HG02852 (cell line): Measurements from ENCODE around the gene SUMO4.

Experiments
- ATAC-seq: cut with Tn5 transposase; IDR thresholded peaks from one replicate; pipeline ENCODE4 v1.9.1; 2021; ENCODE audit warnings: mild to moderate bottlenecking, moderate library complexity; ENCODE audit not compliant: unreplicated experiment

The SUMO4 gene

DNA sequence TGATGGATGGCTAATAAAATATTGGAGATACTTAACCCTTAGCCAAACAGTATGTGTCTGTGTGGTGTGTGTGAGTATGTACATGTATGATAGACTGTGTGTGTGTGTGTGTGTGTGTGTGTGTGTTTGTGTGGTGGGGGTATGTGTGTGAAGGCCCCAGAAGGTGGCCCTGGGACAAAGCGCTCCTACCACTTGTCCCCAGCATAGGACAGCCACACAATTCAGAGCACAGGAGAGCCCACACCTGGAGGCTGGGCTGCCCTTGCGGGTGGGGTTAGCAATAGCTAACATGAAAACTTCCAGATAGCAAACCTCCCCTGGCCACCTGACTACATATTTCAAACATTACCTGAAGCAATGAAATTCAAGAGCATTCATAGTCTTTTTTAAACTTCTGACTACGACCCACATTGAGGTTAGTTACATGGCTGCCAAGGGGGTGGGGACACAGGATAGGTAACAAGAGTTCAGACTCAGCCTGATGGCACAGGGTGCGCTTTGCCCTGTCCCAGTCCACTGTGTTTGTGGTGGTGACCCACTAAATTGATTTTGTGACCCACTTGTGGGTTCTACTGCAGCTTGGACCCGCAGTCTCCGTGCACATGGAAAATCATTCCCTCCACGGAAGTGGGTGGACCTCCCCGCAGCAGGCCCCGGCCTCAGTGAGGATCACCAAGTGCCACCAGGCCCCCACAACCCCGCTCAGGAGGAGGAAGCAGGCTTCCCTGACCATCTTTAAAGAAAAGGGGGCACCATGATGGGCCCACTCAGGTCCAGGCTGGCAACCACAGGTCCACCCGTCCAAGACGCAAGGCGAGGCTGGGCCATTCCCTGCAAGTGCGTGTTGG lies 50.0 kb downstream of the SUMO4 start:
- ATAC-seq = no peak
